ENCODE results near the gene PRDM10.

GRCh38 chr11:129905402-129905801, 97.2 kb downstream of the PRDM10 start:
- TF ChIP-seq CTCF (IDR thresholded peaks at IDR 0.05) (no peak), POLR2A (IDR thresholded peaks at IDR 0.05) (no peak)

Measured in gastroesophageal sphincter (tissue), 3 donors.